Activated B cell treated with CpG ODN at 0.5 μM for 24 hours (primary cell): ENCODE data around the gene HID1. TPM values are rescaled to one million over a fixed set of nuclear protein-coding genes. Genes with fewer than 3 reads are reported as not detected.

ENCODE experiments used
- ATAC-seq: fragments of 200-7000 bp; cut with Tn5 transposase; one replicate; pipeline ENCODE4 v1.10.0; 2021; ENCODE audit warnings: low read depth, mild to moderate bottlenecking, moderate library complexity
- CTCF ChIA-PET: fragments of 350-600 bp; sonication (Branson Sonifier 250); formaldehyde crosslinking; loops from one replicate; lab custom pipeline; 2021; ENCODE audit warnings: antibody characterized with exemption; lab: Charles Lee
- POLR2A ChIA-PET: fragments of 350-600 bp; sonication (Branson Sonifier 250); formaldehyde crosslinking; loops from one replicate; lab custom pipeline; 2021; ENCODE audit warnings: antibody characterized with exemption; lab: Charles Lee
- DNase-seq: peaks from one replicate; pipeline ENCODE4 v3.0.0; 2022
- H3K27ac Mint-ChIP-seq: one replicate; pipeline ENCODE4 v1.8.0; 2020; ENCODE audit warnings: mixed read lengths
- H3K27me3 Mint-ChIP-seq: one replicate; pipeline ENCODE4 v1.8.0; 2021; ENCODE audit warnings: mixed read lengths
- H3K36me3 Mint-ChIP-seq: one replicate; pipeline ENCODE4 v1.8.0; 2021; ENCODE audit warnings: low read depth, mixed read lengths
- H3K4me1 Mint-ChIP-seq: one replicate; pipeline ENCODE4 v1.8.0; 2021; ENCODE audit warnings: mixed read lengths
- H3K4me3 Mint-ChIP-seq: one replicate; pipeline ENCODE4 v1.8.0; 2020; ENCODE audit warnings: mild to moderate bottlenecking, mixed read lengths
- H3K9me3 Mint-ChIP-seq: one replicate; pipeline ENCODE4 v1.8.0; 2020; ENCODE audit warnings: mixed read lengths
- CTCF ChIP-seq: fragments of 200-600 bp; IDR thresholded peaks from one replicate; pipeline ENCODE4 v1.8.0; 2022; ENCODE audit warnings: antibody characterized with exemption, mild to moderate bottlenecking
- intact Hi-C: fragments of 100-400 bp; cut with micrococcal nuclease; formaldehyde crosslinking; loops from one replicate; pipeline ENCODE4 v1.15.1; 2024
- total RNA-seq: library from RNA; stranded (reverse); gene quantifications from 2 replicates; pipeline ENCODE4 v1.2.3, GENCODE V29; 2022

The HID1 gene
- total RNA-seq, 1 donor from 2014 or later, result 2.1 TPM

- no peaks in the 10 kb centered on the region for H3K36me3 Mint-ChIP-seq
- no peak overlapping the region for H3K4me3 Mint-ChIP-seq
- no peaks in the 10 kb centered on the region for H3K9me3 Mint-ChIP-seq
- ChIA-PET POLR2A (no interaction called here), CTCF (no interaction called here)
- peaks cover 53% of the 10 kb centered on the region for H3K27me3 Mint-ChIP-seq
- ATAC-seq, result no peak
- intact Hi-C loops, result loop anchor here (5.0 kb wide), 1 partner anchor 286 kb away; the partner anchor contains the start of gene NUP85
- DNase-seq, result no peak
- TF ChIP-seq CTCF, result no peak
- H3K27ac Mint-ChIP-seq, result peak overlapping the region; percentile 35
- H3K4me1 Mint-ChIP-seq, result peaks cover 21% of the 10 kb centered on the region
Measured at GRCh38 chr17:74921026-74921681, 51.4 kb downstream of the HID1 start.

- H3K9me3 Mint-ChIP-seq, result no peaks in the 10 kb centered on the region
- peaks cover 21% of the 10 kb centered on the region for H3K4me1 Mint-ChIP-seq
- no peak for TF ChIP-seq CTCF
- no peaks in the 10 kb centered on the region for H3K36me3 Mint-ChIP-seq
- ATAC-seq (no peak), DNase-seq (no peak)
- intact Hi-C loops, result loop anchor here (5.0 kb wide), 1 partner anchor 287 kb away; the partner anchor contains the start of gene NUP85
- CTCF ChIA-PET, result no interaction called here
- H3K4me3 Mint-ChIP-seq, result no peak overlapping the region
- peaks cover 52% of the 10 kb centered on the region for H3K27me3 Mint-ChIP-seq
- POLR2A ChIA-PET, result no interaction called here
- peak overlapping the region; percentile 35 for H3K27ac Mint-ChIP-seq
Measured at GRCh38 chr17:74920642-74921025, 51.9 kb downstream of the HID1 start.

- CTCF ChIA-PET, result no interaction called here
- Mint-ChIP-seq H3K4me3 (no peak overlapping the region), H3K27me3 (peaks cover 49% of the 10 kb centered on the region), H3K9me3 (no peaks in the 10 kb centered on the region), H3K36me3 (no peaks in the 10 kb centered on the region), H3K4me1 (peaks cover 19% of the 10 kb centered on the region), H3K27ac (no peak overlapping the region)
- POLR2A ChIA-PET, result no interaction called here
- ATAC-seq (no peak), DNase-seq (no peak)
- TF ChIP-seq CTCF, result no peak
- intact Hi-C loops, result loop anchor here (5.0 kb wide), 1 partner anchor 287 kb away; the partner anchor contains the start of gene NUP85
Measured at GRCh38 chr17:74920306-74920620, 52.3 kb downstream of the HID1 start.

GRCh38 chr17:74919440-74920305 lies 52.9 kb downstream of the HID1 start:
- H3K27me3 Mint-ChIP-seq, result peaks cover 43% of the 10 kb centered on the region
- no peaks in the 10 kb centered on the region for H3K9me3 Mint-ChIP-seq
- TF ChIP-seq CTCF, result no peak
- no peak overlapping the region for H3K4me3 Mint-ChIP-seq
- intact Hi-C loops, result loop anchor here (5.0 kb wide), 1 partner anchor 288 kb away; the partner anchor contains the start of gene NUP85
- no peak overlapping the region for H3K27ac Mint-ChIP-seq
- ChIA-PET CTCF (no interaction called here), POLR2A (no interaction called here)
- no peak for DNase-seq
- peaks cover 14% of the 10 kb centered on the region for H3K4me1 Mint-ChIP-seq
- ATAC-seq, result no peak
- no peaks in the 10 kb centered on the region for H3K36me3 Mint-ChIP-seq

GRCh38 chr17:74918906-74919305 lies 53.7 kb downstream of the HID1 start:
- H3K4me1 Mint-ChIP-seq, result peaks cover 10% of the 10 kb centered on the region
- POLR2A ChIA-PET, result no interaction called here
- no peak overlapping the region for H3K27ac Mint-ChIP-seq
- H3K36me3 Mint-ChIP-seq, result no peaks in the 10 kb centered on the region
- DNase-seq, result no peak
- peaks cover 2% of the 10 kb centered on the region for H3K9me3 Mint-ChIP-seq
- no peak for TF ChIP-seq CTCF
- no peak overlapping the region for H3K4me3 Mint-ChIP-seq
- H3K27me3 Mint-ChIP-seq, result peaks cover 45% of the 10 kb centered on the region
- intact Hi-C loops, result no loop called here
- CTCF ChIA-PET, result no interaction called here
- no peak for ATAC-seq
